ENCODE data around the gene SLIT3. TPM values are rescaled to one million over a fixed set of nuclear protein-coding genes. Genes with fewer than 3 reads are reported as not detected.

Gene SLIT3
- total RNA-seq, 1 donor from 2014 or later: 3.2 TPM

DNA sequence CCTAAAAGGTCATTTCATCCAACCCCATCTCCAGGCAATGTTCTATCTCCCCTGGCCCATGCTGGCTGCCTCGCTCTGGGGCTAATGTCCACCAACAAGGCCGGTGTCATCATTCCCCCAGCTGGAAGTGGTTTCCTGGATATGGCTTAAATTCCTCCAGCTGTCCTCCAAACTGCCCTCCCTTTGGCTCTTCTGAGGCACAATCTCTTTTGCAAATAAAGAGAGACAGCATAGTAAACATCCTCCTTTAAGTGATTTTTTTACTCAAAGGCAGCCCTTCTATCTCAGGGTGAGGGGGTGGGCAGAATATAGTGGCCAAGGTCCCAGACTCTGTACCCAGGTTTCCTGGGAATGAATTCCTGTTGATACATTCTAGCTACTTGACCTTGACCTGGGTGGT lies 604.3 kb downstream of the SLIT3 start:
- H3K36me3 Mint-ChIP-seq (ENCODE audit: low read depth, unreplicated experiment): no peaks in the 10 kb centered on the region
- no peak for DNase-seq (ENCODE audit: low spot score)
- TF ChIP-seq, protein P1, sequence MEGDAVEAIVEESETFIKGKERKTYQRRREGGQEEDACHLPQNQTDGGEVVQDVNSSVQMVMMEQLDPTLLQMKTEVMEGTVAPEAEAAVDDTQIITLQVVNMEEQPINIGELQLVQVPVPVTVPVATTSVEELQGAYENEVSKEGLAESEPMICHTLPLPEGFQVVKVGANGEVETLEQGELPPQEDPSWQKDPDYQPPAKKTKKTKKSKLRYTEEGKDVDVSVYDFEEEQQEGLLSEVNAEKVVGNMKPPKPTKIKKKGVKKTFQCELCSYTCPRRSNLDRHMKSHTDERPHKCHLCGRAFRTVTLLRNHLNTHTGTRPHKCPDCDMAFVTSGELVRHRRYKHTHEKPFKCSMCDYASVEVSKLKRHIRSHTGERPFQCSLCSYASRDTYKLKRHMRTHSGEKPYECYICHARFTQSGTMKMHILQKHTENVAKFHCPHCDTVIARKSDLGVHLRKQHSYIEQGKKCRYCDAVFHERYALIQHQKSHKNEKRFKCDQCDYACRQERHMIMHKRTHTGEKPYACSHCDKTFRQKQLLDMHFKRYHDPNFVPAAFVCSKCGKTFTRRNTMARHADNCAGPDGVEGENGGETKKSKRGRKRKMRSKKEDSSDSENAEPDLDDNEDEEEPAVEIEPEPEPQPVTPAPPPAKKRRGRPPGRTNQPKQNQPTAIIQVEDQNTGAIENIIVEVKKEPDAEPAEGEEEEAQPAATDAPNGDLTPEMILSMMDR (IDR thresholded peaks at IDR 0.05; ENCODE audit: unreplicated experiment): no peak
- H3K4me3 Mint-ChIP-seq (ENCODE audit: unreplicated experiment): no peak overlapping the region
- no peaks in the 10 kb centered on the region for H3K4me1 Mint-ChIP-seq (ENCODE audit: unreplicated experiment)
- H3K27ac Mint-ChIP-seq (ENCODE audit: unreplicated experiment): no peak overlapping the region
- H3K9me3 Mint-ChIP-seq (ENCODE audit: unreplicated experiment): no peaks in the 10 kb centered on the region
- H3K27me3 Mint-ChIP-seq (ENCODE audit: unreplicated experiment): peaks cover 7% of the 10 kb centered on the region

DNA sequence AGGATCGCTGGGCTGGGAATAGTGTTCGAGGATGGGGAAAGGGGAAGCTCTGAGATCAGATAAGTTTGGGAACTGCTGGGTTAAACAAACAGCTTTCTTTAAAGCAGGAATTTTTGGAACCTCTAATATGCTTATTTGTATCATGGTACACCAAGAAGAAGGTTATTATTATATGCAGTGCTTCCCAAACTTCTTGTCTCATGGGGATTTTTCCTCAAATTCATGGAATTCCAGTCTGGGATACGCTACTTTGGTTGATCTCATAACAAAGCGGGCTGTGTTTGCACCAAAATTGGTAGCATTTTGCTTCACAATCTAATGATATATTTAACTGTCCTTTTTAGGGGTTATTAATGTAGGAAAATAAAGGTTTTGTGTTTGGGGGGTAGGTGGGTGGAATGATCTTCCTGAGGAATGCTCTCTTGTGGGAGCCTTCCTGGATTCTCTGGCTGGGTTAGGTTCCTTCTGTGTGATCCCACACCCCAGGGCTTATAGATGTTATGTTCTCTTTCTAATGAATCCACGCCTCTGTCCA lies 605.6 kb downstream of the SLIT3 start:
- TF ChIP-seq, protein P1 (IDR thresholded peaks at IDR 0.05; ENCODE audit: unreplicated experiment): no peak
- no peaks in the 10 kb centered on the region for H3K9me3 Mint-ChIP-seq (ENCODE audit: unreplicated experiment)
- H3K4me1 Mint-ChIP-seq (ENCODE audit: unreplicated experiment): no peaks in the 10 kb centered on the region
- H3K27me3 Mint-ChIP-seq (ENCODE audit: unreplicated experiment): peaks cover 8% of the 10 kb centered on the region
- no peak for DNase-seq (ENCODE audit: low spot score)
- no peak overlapping the region for H3K4me3 Mint-ChIP-seq (ENCODE audit: unreplicated experiment)
- H3K27ac Mint-ChIP-seq (ENCODE audit: unreplicated experiment): no peak overlapping the region
- H3K36me3 Mint-ChIP-seq (ENCODE audit: low read depth, unreplicated experiment): no peaks in the 10 kb centered on the region

DNA sequence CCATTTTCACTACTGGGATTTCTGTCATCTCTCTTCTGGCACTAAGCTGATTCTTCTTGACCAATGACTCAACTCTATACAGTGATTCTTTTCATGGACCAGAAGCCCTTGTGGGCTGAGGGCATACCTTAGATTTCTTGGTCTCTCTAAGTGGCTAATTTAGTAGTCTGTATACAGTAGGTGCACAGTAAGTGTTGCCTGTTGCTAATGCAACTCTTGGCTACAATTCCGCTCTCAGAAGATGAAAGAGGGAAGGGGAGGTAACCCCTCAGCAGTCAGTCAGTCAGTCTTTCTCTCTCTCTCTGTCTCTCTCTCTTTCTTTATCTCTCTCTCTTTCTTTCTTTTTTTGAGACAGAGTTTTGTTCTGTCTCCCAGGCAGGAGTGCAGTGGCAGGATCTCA lies 606.6 kb downstream of the SLIT3 start:
- Mint-ChIP-seq H3K27me3 (ENCODE audit: unreplicated experiment) (peaks cover 8% of the 10 kb centered on the region), H3K9me3 (ENCODE audit: unreplicated experiment) (no peaks in the 10 kb centered on the region), H3K4me3 (ENCODE audit: unreplicated experiment) (no peak overlapping the region), H3K4me1 (ENCODE audit: unreplicated experiment) (no peaks in the 10 kb centered on the region), H3K27ac (ENCODE audit: unreplicated experiment) (peak overlapping the region; percentile 52), H3K36me3 (ENCODE audit: low read depth, unreplicated experiment) (no peaks in the 10 kb centered on the region)
- no peak for DNase-seq (ENCODE audit: low spot score)
- TF ChIP-seq, protein P1 (IDR thresholded peaks at IDR 0.05; ENCODE audit: unreplicated experiment): no peak

DNA sequence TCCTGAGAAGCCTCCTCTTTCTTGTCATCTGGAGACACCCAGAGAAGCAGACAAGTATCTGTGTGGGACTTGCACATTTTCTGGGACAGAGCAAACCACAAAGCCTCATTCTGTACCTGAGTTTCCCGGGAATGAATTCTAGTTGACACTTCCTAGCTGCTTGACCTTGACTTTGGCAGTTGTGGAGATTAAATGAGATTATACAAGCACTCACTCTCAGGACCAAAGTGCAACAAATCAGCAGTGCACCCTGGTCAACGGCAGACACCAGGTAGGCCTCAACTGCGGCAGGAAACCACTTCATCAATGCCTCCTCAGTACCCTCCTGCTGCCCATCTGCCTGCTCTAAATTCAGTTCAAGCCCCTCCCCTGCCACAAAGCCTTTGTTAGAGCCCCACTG lies 607.1 kb downstream of the SLIT3 start:
- H3K27me3 Mint-ChIP-seq (ENCODE audit: unreplicated experiment): peaks cover 8% of the 10 kb centered on the region
- H3K4me3 Mint-ChIP-seq (ENCODE audit: unreplicated experiment): no peak overlapping the region
- no peaks in the 10 kb centered on the region for H3K9me3 Mint-ChIP-seq (ENCODE audit: unreplicated experiment)
- no peaks in the 10 kb centered on the region for H3K36me3 Mint-ChIP-seq (ENCODE audit: low read depth, unreplicated experiment)
- TF ChIP-seq, protein P1 (IDR thresholded peaks at IDR 0.05; ENCODE audit: unreplicated experiment): no peak
- DNase-seq (ENCODE audit: low spot score): no peak
- peak overlapping the region; percentile 52 for H3K27ac Mint-ChIP-seq (ENCODE audit: unreplicated experiment)
- H3K4me1 Mint-ChIP-seq (ENCODE audit: unreplicated experiment): no peaks in the 10 kb centered on the region

DNA sequence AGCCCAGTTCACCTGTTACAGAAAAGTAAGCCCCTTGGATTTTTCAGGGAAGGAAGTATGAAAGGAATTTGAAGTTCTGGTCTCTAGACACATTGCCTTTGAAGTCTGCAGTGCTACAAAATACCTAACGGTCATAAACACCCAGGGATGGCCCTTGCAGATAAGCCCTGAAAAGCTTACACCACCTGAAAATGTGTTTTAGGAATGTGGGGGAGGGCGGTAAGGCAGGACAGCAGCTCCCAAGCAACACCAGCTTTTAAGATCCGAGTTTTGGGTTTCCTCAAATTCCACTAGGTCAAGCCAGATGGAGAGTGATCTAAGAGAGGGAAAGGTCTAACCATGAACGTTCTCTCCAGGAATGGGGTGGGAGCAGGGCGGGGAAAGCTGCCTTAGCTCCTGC lies 607.6 kb downstream of the SLIT3 start:
- Mint-ChIP-seq H3K27me3 (ENCODE audit: unreplicated experiment) (peaks cover 7% of the 10 kb centered on the region), H3K9me3 (ENCODE audit: unreplicated experiment) (no peaks in the 10 kb centered on the region), H3K27ac (ENCODE audit: unreplicated experiment) (no peak overlapping the region), H3K4me1 (ENCODE audit: unreplicated experiment) (no peaks in the 10 kb centered on the region), H3K36me3 (ENCODE audit: low read depth, unreplicated experiment) (no peaks in the 10 kb centered on the region), H3K4me3 (ENCODE audit: unreplicated experiment) (no peak overlapping the region)
- no peak for DNase-seq (ENCODE audit: low spot score)
- TF ChIP-seq, protein P1 (IDR thresholded peaks at IDR 0.05; ENCODE audit: unreplicated experiment): no peak
